GM10266 (cell line): ENCODE measurements around the gene CYB5R4.

Experiments
- DNase-seq: peaks from one replicate; pipeline ENCODE4 v3.0.0; 2012; ENCODE audit errors: extremely low spot score
- TF ChIP-seq, protein P1 (sequence below): IDR thresholded peaks from 2 replicates; pipeline ENCODE4 v1.5.1; 2012; ENCODE audit warnings: mild to moderate bottlenecking, low read depth; ENCODE audit not compliant: control insufficient read depth, insufficient read depth; ENCODE audit errors: missing control alignments

Gene CYB5R4

DNA sequence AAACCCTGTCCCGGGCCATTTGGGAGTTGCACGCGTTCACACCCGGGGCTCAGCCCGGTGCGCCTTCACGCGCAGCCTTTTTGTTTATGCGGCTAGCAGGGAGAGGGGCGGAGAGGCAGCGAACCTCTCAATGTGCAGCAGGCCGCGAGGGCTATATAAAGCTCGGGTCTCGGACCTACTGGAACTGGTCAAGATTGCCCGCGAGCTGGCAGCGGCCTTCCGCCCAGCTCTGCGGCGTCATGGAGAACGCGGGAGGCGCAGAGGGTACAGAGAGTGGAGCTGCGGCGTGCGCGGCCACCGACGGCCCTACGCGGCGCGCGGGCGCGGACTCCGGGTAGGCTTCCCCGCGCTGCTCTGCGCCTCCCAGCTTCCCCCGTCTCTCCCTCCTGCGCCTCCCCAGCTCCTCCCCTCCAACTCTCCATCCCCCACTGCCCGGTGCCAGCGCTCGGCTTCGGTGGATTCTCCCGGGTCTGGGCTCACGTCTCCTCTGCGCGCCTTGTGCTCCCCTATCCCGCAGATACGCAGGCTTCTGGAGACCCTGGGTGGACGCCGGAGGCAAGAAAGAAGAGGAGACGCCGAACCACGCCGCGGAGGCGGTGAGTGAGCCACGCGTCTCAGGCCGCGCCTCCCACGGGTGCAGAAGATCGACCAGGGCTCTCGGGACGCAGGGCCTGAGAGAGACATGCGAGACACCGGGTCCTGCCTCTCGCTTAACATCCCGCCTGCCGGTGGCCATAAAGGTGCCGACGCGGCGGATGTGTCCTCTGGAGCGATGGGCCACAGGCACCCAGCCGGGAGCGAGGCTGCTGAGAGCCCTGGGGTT lies 6.1 kb upstream of the CYB5R4 start, which contains the start of gene RIPPLY2:
Gene RIPPLY2 (plus strand): TSS at position 183 of the 823 bp plus-strand sequence. CDS start 57 bp downstream, at position 240.
- DNase-seq, result no peak
- TF ChIP-seq, protein P1, sequence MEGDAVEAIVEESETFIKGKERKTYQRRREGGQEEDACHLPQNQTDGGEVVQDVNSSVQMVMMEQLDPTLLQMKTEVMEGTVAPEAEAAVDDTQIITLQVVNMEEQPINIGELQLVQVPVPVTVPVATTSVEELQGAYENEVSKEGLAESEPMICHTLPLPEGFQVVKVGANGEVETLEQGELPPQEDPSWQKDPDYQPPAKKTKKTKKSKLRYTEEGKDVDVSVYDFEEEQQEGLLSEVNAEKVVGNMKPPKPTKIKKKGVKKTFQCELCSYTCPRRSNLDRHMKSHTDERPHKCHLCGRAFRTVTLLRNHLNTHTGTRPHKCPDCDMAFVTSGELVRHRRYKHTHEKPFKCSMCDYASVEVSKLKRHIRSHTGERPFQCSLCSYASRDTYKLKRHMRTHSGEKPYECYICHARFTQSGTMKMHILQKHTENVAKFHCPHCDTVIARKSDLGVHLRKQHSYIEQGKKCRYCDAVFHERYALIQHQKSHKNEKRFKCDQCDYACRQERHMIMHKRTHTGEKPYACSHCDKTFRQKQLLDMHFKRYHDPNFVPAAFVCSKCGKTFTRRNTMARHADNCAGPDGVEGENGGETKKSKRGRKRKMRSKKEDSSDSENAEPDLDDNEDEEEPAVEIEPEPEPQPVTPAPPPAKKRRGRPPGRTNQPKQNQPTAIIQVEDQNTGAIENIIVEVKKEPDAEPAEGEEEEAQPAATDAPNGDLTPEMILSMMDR, result no peak

- TF ChIP-seq, protein P1, result no peak
- DNase-seq, result no peak
Measured at GRCh38 chr6:83854001-83854501, 5.4 kb upstream of the CYB5R4 start.

DNA sequence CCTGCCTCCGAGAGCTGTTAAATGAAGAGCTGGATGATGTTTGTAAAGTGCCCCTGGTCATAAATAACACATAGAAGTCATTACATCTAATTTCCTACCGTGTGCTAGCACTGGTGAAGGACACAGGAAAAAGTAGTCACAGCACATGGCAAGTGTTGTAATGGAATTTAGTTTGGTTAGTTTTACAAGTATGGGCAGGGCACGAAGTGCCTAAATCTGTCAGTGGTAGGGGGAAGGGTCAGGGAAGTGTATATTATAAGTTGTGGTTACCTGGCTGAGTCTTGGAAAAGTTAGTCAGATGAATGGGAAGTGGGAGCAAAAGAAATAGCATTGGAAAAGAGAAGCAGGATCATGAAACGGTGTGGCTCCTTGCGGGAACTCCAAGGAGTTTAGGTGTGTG lies 4.7 kb upstream of the CYB5R4 start:
- TF ChIP-seq, protein P1, result no peak
- no peak for DNase-seq

DNA sequence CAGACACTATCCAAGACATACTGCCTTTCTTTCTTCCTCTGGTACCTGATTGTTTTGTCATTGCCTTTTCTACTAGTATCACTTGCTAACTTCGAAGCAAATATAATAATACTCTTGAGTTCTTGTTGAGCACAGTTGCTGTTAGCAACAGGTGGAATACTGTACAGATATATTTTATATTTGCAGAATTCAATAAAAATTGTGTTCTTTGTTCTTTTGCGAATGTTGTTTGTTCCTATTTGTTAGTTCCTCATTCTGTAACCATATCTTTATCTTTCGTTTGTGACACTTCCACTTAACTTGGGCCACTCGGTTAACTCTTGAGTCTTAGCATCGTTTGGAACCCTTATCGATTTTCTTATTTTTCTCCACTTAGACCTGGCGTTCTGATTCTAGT lies 868 bp downstream of the CYB5R4 start:
- TF ChIP-seq, protein P1, result no peak
- DNase-seq, result no peak

GRCh38 chr6:83860782-83861495 lies 1.4 kb downstream of the CYB5R4 start:
- TF ChIP-seq, protein P1, result no peak
- no peak for DNase-seq

- TF ChIP-seq, protein P1, result no peak
- DNase-seq, result no peak
Measured at GRCh38 chr6:83862776-83863471, 3.4 kb downstream of the CYB5R4 start.
